Measurements from ENCODE around the gene GGCX. TPM values are rescaled to one million over a fixed set of nuclear protein-coding genes. Genes with fewer than 3 reads are reported as not detected.

The GGCX gene
- total and polyA plus RNA-seq, 2 of the 13 experiments (the other 11 are each of a cell fraction or from before 2014, with no cell fraction given), result 72.5 to 103 TPM

DNA sequence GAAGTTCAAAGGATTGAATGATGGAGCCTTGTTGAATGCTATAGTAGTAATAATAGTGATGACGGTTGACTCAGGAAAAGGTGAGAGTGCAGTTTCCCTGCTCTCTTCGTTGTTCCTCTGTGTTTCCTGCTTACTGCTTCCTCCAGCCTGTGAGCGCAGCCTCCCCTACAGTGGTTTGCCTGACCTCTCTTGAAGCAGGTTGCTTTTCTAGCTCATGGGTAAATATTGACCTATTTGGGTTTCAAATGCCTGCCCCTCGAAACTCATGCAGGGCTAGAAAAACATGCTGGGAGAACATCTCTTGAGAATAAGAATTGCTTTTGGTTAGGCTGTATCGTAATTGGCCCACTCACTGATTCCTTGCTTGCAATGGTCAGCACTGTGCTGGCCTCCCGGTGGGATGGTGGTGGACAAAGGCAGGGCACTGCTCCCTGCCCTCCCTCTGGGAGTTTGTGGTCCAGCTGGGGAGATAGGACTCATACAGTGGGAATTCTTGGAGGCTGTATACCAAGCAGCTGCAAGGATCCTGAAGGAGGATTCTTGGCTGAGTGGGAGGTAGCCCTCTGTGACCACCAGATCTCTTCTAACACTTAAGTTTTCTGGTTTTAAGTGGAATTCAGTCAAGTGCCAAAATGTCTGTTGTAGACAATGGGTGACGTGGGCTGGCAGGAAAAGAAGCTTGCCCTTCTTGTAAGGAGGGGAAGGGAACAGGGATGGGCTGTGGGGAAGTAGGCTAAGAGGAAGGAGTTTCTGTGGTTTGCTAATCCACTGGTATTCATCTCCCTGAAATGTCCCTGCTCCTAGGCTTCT, 28.9 kb upstream of the GGCX start (continued):
- TF ChIP-seq POGK (CRISPR knock-in tag; conservative IDR thresholded peaks at IDR 0.05) (no peak), TBX2 (CRISPR knock-in tag; IDR thresholded peaks at IDR 0.05; ENCODE audit: borderline replicate concordance) (peak; percentile 80; the same call in 1 of the 2 replicates), ETV5 (CRISPR knock-in tag; IDR thresholded peaks at IDR 0.05; ENCODE audit: borderline replicate concordance) (peak; percentile 70; the same call in 1 of the 2 replicates), ZZZ3 (CRISPR knock-in tag; IDR thresholded peaks at IDR 0.05; ENCODE audit: borderline replicate concordance) (no peak), SRSF9 (IDR thresholded peaks at IDR 0.05; ENCODE audit: borderline replicate concordance, insufficient read depth, low read depth, low read length, poor library complexity, severe bottlenecking) (no peak), HDAC1 (CRISPR knock-in tag; IDR thresholded peaks at IDR 0.05) (peak; percentile 68), ZNF75D (CRISPR knock-in tag; IDR thresholded peaks at IDR 0.05; ENCODE audit: borderline replicate concordance) (no peak), ZNF17 (CRISPR knock-in tag; IDR thresholded peaks at IDR 0.05) (no peak), KDM2A (CRISPR knock-in tag; IDR thresholded peaks at IDR 0.05; ENCODE audit: borderline replicate concordance, low read depth) (peak; percentile 48), PRPF4 (IDR thresholded peaks at IDR 0.05; ENCODE audit: low read depth, low read length, poor library complexity, severe bottlenecking) (no peak), THYN1 (CRISPR knock-in tag; IDR thresholded peaks at IDR 0.05; ENCODE audit: borderline replicate concordance, low read depth) (no peak), NONO (IDR thresholded peaks at IDR 0.05) (no peak), NONO (CRISPR knock-in tag; conservative IDR thresholded peaks at IDR 0.05) (no peak), ZBTB8A (CRISPR knock-in tag; IDR thresholded peaks at IDR 0.05; ENCODE audit: borderline replicate concordance, low read depth) (no peak), RFXANK (CRISPR knock-in tag; IDR thresholded peaks at IDR 0.05) (peak; percentile 16; the same call in 1 of the 2 replicates), MAFK (conservative IDR thresholded peaks at IDR 0.05 in 1 of 2, IDR thresholded peaks at IDR 0.05 in 1 of 2; ENCODE audit: low read length in 2 of 2) (peak; percentile 53 to 55; a peak in 3 of 4 replicates), TBP (CRISPR knock-in tag; IDR thresholded peaks at IDR 0.05) (no peak), SOX13 (IDR thresholded peaks at IDR 0.05) (no peak), SOX13 (CRISPR knock-in tag; conservative IDR thresholded peaks at IDR 0.05 in 1 of 2, IDR thresholded peaks at IDR 0.05 in 1 of 2) (peak in 1 of 2 experiments; percentile 69; a peak in 2 of 4 replicates), ESRRA (CRISPR knock-in tag; IDR thresholded peaks at IDR 0.05; ENCODE audit: low read depth) (no peak), ZNF598 (CRISPR knock-in tag; IDR thresholded peaks at IDR 0.05; ENCODE audit: borderline replicate concordance) (0 out of 2 replicates have a peak, but pooled peaks have one; percentile 67), ZNF557 (CRISPR knock-in tag; IDR thresholded peaks at IDR 0.05) (no peak)
- TF ChIP-seq, protein P1, sequence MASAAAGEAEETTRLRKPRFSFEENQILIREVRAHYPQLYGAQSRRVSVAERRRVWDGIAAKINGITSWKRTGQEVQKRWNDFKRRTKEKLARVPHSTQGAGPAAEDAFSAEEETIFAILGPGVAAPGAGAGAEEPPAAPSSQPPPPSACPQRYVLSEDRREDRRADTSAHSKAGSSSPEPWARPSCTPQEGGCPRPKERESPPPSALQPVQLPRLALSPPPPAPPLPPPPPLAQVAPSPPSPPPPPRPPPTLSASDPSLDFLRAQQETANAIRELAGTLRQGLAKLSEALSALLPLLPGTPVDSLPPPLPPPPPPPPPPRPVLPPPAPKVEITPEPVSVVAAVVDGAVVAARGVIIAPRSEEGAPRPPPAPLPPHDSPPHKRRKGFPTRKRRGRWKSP (CRISPR knock-in tag; IDR thresholded peaks at IDR 0.05), result 0 out of 2 replicates have a peak, but pooled peaks have one; percentile 16
- TF ChIP-seq, protein P2, sequence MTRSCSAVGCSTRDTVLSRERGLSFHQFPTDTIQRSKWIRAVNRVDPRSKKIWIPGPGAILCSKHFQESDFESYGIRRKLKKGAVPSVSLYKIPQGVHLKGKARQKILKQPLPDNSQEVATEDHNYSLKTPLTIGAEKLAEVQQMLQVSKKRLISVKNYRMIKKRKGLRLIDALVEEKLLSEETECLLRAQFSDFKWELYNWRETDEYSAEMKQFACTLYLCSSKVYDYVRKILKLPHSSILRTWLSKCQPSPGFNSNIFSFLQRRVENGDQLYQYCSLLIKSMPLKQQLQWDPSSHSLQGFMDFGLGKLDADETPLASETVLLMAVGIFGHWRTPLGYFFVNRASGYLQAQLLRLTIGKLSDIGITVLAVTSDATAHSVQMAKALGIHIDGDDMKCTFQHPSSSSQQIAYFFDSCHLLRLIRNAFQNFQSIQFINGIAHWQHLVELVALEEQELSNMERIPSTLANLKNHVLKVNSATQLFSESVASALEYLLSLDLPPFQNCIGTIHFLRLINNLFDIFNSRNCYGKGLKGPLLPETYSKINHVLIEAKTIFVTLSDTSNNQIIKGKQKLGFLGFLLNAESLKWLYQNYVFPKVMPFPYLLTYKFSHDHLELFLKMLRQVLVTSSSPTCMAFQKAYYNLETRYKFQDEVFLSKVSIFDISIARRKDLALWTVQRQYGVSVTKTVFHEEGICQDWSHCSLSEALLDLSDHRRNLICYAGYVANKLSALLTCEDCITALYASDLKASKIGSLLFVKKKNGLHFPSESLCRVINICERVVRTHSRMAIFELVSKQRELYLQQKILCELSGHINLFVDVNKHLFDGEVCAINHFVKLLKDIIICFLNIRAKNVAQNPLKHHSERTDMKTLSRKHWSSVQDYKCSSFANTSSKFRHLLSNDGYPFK (CRISPR knock-in tag; IDR thresholded peaks at IDR 0.05; ENCODE audit: borderline replicate concordance), result peak; percentile 37; the same call in 1 of the 2 replicates

Measured in HepG2 (cell line).